K562 (cell line): ENCODE results near the gene MRPL22. TPM values are rescaled to one million over a fixed set of nuclear protein-coding genes. Genes with fewer than 3 reads are reported as not detected.
A peak's percentile ranks its signal among the peaks of the same experiment; 100 is the strongest.

Source experiments
- ARID4B ChIP-seq: sonication (generic); formaldehyde crosslinking; IDR thresholded peaks from 2 replicates; pipeline ENCODE4 v1.8.0; 2022; ENCODE audit warnings: mild to moderate bottlenecking, missing genetic modification reagents
- FOXJ2 ChIP-seq: fragments of 200-800 bp; sonication (Bioruptor generic); IDR thresholded peaks from 2 replicates; pipeline ENCODE4 v1.6.1; 2016; ENCODE audit warnings: missing genetic modification characterization, missing compliant biosample characterization
- JUN ChIP-seq, 2 experiments: sonication (generic) in 1 of 2; formaldehyde crosslinking in 1 of 2; IDR thresholded peaks; 2 replicates each; pipeline versions ENCODE4 v1.6.1 to v1.8.0; 2012 to 2022; ENCODE audit warnings: borderline replicate concordance in 2 of 2, mild to moderate bottlenecking in 2 of 2, improper control_type of control experiment in 1 of 2, low read depth in 1 of 2, low read length in 1 of 2, missing genetic modification reagents in 1 of 2
- L3MBTL2 ChIP-seq: fragments of 450-650 bp; IDR thresholded peaks from 2 replicates; pipeline ENCODE4 v1.6.1; 2016; ENCODE audit warnings: mild to moderate bottlenecking, moderate library complexity
- MCM2 ChIP-seq: fragments of 450-650 bp; IDR thresholded peaks from 2 replicates; pipeline ENCODE4 v1.6.1; 2017; ENCODE audit warnings: low read depth, mild to moderate bottlenecking
- NCOA2 ChIP-seq, 2 experiments: fragments of 450-650 bp; IDR thresholded peaks; 2 replicates each; pipeline ENCODE4 v1.6.1; 2018; ENCODE audit warnings: mild to moderate bottlenecking in 2 of 2, moderate library complexity in 1 of 2; ENCODE audit not compliant: partially characterized antibody in 2 of 2
- PHF8 ChIP-seq: fragments of 200-600 bp; sonication (generic); IDR thresholded peaks from 2 replicates; pipeline ENCODE4 v1.6.1; 2012; ENCODE audit warnings: mixed run types, mild to moderate bottlenecking, inconsistent platforms, low read length, moderate library complexity, borderline replicate concordance
- SFPQ ChIP-seq: fragments of 200-400 bp; formaldehyde crosslinking; IDR thresholded peaks from 2 replicates; pipeline ENCODE4 v1.6.1; 2017; ENCODE audit warnings: mild to moderate bottlenecking, low read depth, low read length, moderate library complexity
- SIRT6 ChIP-seq: IDR thresholded peaks from one replicate; pipeline ENCODE4 v1.6.1; 2012; ENCODE audit warnings: low read depth, mild to moderate bottlenecking, control low read depth, inconsistent platforms, low read length, moderate library complexity
- SREBF1 ChIP-seq: fragments of 150-350 bp; IDR thresholded peaks from 2 replicates; pipeline ENCODE4 v1.6.1; 2014; ENCODE audit warnings: antibody characterized with exemption, low read depth, low read length, borderline replicate concordance
- SRSF7 ChIP-seq: fragments of 200-400 bp; formaldehyde crosslinking; optimal IDR thresholded peaks from 2 replicates; pipeline ENCODE3; 2017; ENCODE audit warnings: mild to moderate bottlenecking, low read depth, low read length
- TAF1 ChIP-seq: IDR thresholded peaks from 2 replicates; pipeline ENCODE4 v1.6.1; 2011; ENCODE audit warnings: mild to moderate bottlenecking, low read length, moderate library complexity; ENCODE audit not compliant: insufficient read depth, control insufficient read depth, severe bottlenecking; ENCODE audit errors: extremely low read depth
- TCF7L2 ChIP-seq: fragments of 150-350 bp; IDR thresholded peaks from 2 replicates; pipeline ENCODE4 v1.6.1; 2016; ENCODE audit warnings: low read depth, mild to moderate bottlenecking, low read length, moderate library complexity
- THRAP3 ChIP-seq: fragments of 450-650 bp; IDR thresholded peaks from 2 replicates; pipeline ENCODE4 v1.6.1; 2016; ENCODE audit warnings: mild to moderate bottlenecking, inconsistent platforms, borderline replicate concordance
- ZKSCAN1 ChIP-seq: fragments of 150-350 bp; IDR thresholded peaks from 2 replicates; pipeline ENCODE4 v1.6.1; 2016; ENCODE audit warnings: low read depth, low read length
- ZNF395 ChIP-seq: fragments of 200-800 bp; sonication (Bioruptor generic); IDR thresholded peaks from 2 replicates; pipeline ENCODE4 v1.6.1; 2017; ENCODE audit warnings: missing genetic modification characterization, missing compliant biosample characterization
- ZNF561 ChIP-seq: fragments of 450-650 bp; formaldehyde crosslinking; conservative IDR thresholded peaks from 2 replicates; pipeline ENCODE4 v1.4.0; 2020; ENCODE audit warnings: mild to moderate bottlenecking, moderate library complexity
- polyA plus RNA-seq, 8 experiments: library from polyadenylated mRNA; depleted of rRNA in 4 of 8; stranded (reverse) in 5 of 8; unstranded in 3 of 8; fragments of >200 nt; fragmentation: Nextera tagmentation in 2 of 8; fragmentation: Illumina TruSeq in 1 of 8; extraction: Ambion mirVana in 2 of 8; extraction: Trizol in 1 of 8; gene quantifications; 2 replicates each; pipeline versions ENCODE4 v1.2.1 to v1.2.3, GENCODE V29; 2011 to 2014; ENCODE audit warnings: inconsistent platforms in 1 of 8, missing spikeins in 1 of 8
- total RNA-seq, 7 experiments: library from RNA; depleted of rRNA in 6 of 7; stranded (reverse); fragments of >200 nt in 6 of 7; fragmentation: Illumina TruSeq in 2 of 7; extraction: Trizol in 2 of 7; gene quantifications; 2 replicates each; pipeline versions ENCODE4 v1.2.1 to v1.2.3, GENCODE V29; 2011 to 2021; ENCODE audit warnings: low replicate concordance in 1 of 7

Gene MRPL22
- total and polyA plus RNA-seq, 9 of the 15 experiments (the other 6 are each of a cell fraction or from before 2014, with no cell fraction given): 41.1 to 424 (median 102) TPM

GRCh38 chr5:154940772-154941620 is at the start of gene MRPL22 (continued):
- TF ChIP-seq PHF8: peak; percentile 95
- no peak for TF ChIP-seq NCOA2 (IDR thresholded peaks at IDR 0.05; ENCODE audit: partially characterized antibody in 2 of 2)
- TF ChIP-seq ZNF561 (CRISPR knock-in tag): no peak
- TF ChIP-seq SIRT6: no peak
- no peak for TF ChIP-seq SREBF1
- TF ChIP-seq TAF1: peak; percentile 96
- TF ChIP-seq THRAP3: no peak
- TF ChIP-seq MCM2: no peak
- no peak for TF ChIP-seq SFPQ
- no peak for TF ChIP-seq FOXJ2 (tag)
- TF ChIP-seq ZNF395 (CRISPR knock-in tag): no peak
- TF ChIP-seq TCF7L2: no peak
- TF ChIP-seq ARID4B (CRISPR knock-in tag): no peak
- TF ChIP-seq ZKSCAN1: no peak
- peak; percentile 91 for TF ChIP-seq L3MBTL2
- no peak for TF ChIP-seq SRSF7
- no peak; the same call in 1 of the 2 replicates for TF ChIP-seq JUN (IDR thresholded peaks at IDR 0.05; ENCODE audit: borderline replicate concordance, low read depth, low read length)
- no peak for TF ChIP-seq JUN (CRISPR knock-in tag; IDR thresholded peaks at IDR 0.05; ENCODE audit: borderline replicate concordance)
